PC-9 (cell line): ENCODE results near the gene HPCA. TPM values are rescaled to one million over a fixed set of nuclear protein-coding genes. Genes with fewer than 3 reads are reported as not detected.

Experiments
- BruUV-seq: library from RNA; stranded (reverse); fragments of 400-500 nt; replicated peaks from 2 replicates; lab custom pipeline; 2021; lab: Mats Ljungman, UMichigan
- CTCF ChIA-PET: fragments of 300-600 bp; sonication (Branson Sonifier 250); formaldehyde crosslinking; loops from one replicate; lab custom pipeline; 2022; ENCODE audit warnings: antibody characterized with exemption; lab: Charles Lee
- POLR2A ChIA-PET: fragments of 300-600 bp; sonication (Branson Sonifier 250); formaldehyde crosslinking; loops from one replicate; lab custom pipeline; 2022; ENCODE audit warnings: antibody characterized with exemption; ENCODE audit not compliant: unreplicated experiment; lab: Charles Lee
- DNase-seq, 2 experiments: peaks; one replicate each; pipeline versions ENCODE4 v3.0.0 to v3.0.0-alpha.2; 2015 to 2022; ENCODE audit warnings: mixed read lengths in 1 of 2
- H2AFZ ChIP-seq: fragments of 200-600 bp; sonication (generic); 2 replicates; pipeline ENCODE4 v1.8.1; 2017; ENCODE audit warnings: antibody characterized with exemption
- H3F3A ChIP-seq: fragments of 200-600 bp; sonication (generic); 2 replicates; pipeline ENCODE4 v1.8.1; 2017; ENCODE audit warnings: antibody characterized with exemption, mild to moderate bottlenecking, low read depth; ENCODE audit not compliant: insufficient read depth
- H3K27ac ChIP-seq: fragments of 200-600 bp; sonication (generic); 2 replicates; pipeline ENCODE4 v1.6.1; 2016; ENCODE audit warnings: mixed run types
- H3K27me3 ChIP-seq: fragments of 200-600 bp; sonication (generic); 2 replicates; pipeline ENCODE4 v1.6.1; 2016; ENCODE audit warnings: low read depth, mixed run types; ENCODE audit not compliant: insufficient read depth
- H3K36me3 ChIP-seq: fragments of 200-600 bp; sonication (generic); 2 replicates; pipeline ENCODE4 v1.6.1; 2016; ENCODE audit warnings: low read depth, mixed run types
- H3K4me1 ChIP-seq: fragments of 200-600 bp; sonication (generic); replicated peaks from 2 replicates; pipeline ENCODE4 v1.6.1; 2016; ENCODE audit warnings: mixed run types; ENCODE audit not compliant: insufficient read depth
- H3K4me2 ChIP-seq: fragments of 200-600 bp; sonication (generic); 2 replicates; pipeline ENCODE4 v1.6.1; 2017; ENCODE audit warnings: mixed run types
- H3K4me3 ChIP-seq: fragments of 200-600 bp; sonication (generic); 2 replicates; pipeline ENCODE4 v1.6.1; 2016; ENCODE audit warnings: mixed run types
- H3K79me2 ChIP-seq: fragments of 200-600 bp; sonication (generic); 2 replicates; pipeline ENCODE4 v1.6.1; 2017; ENCODE audit warnings: low read depth, mixed run types
- H3K9me2 ChIP-seq: fragments of 200-600 bp; sonication (generic); 2 replicates; pipeline ENCODE4 v1.8.1; 2017; ENCODE audit warnings: mild to moderate bottlenecking; ENCODE audit not compliant: insufficient read depth
- H3K9me3 ChIP-seq: fragments of 200-600 bp; sonication (generic); 2 replicates; pipeline ENCODE4 v1.8.1; 2016; ENCODE audit warnings: low read depth; ENCODE audit not compliant: insufficient read depth
- H4K20me1 ChIP-seq: fragments of 200-600 bp; sonication (generic); 2 replicates; pipeline ENCODE4 v1.8.1; 2017; ENCODE audit not compliant: insufficient read depth
- CTCF ChIP-seq: fragments of 200-600 bp; sonication (generic); conservative IDR thresholded peaks from 2 replicates; pipeline ENCODE4 v1.6.1; 2017; ENCODE audit warnings: mixed run types, antibody characterized with exemption, mild to moderate bottlenecking, moderate library complexity
- EZH2 ChIP-seq: fragments of 200-600 bp; sonication (generic); IDR thresholded peaks from 2 replicates; pipeline ENCODE4 v1.8.0; 2017; ENCODE audit warnings: antibody characterized with exemption, low read depth
- intact Hi-C: fragments of 100-400 bp; cut with micrococcal nuclease; formaldehyde crosslinking; loops from one replicate; pipeline ENCODE4 v1.10.0; 2022; ENCODE audit not compliant: unreplicated experiment
- total RNA-seq: library from RNA; stranded (reverse); gene quantifications from 2 replicates; pipeline ENCODE4 v1.2.3, GENCODE V29; 2021

Gene HPCA
- total RNA-seq, 1 experiment from 2014 or later: not detected

- BruUV-seq: no TSS peak
- Histone ChIP-seq H2AFZ (no peak overlapping the region), H3K79me2 (no peaks in the 10 kb centered on the region), H3K27ac (no peak overlapping the region), H3K27me3 (no peaks in the 10 kb centered on the region), H3K9me2 (no peaks in the 10 kb centered on the region), H4K20me1 (no peaks in the 10 kb centered on the region), H3K4me2 (no peak overlapping the region), H3K4me1 (no peaks in the 10 kb centered on the region), H3K4me3 (no peak overlapping the region), H3K9me3 (no peaks in the 10 kb centered on the region), H3F3A (peaks cover 3% of the 10 kb centered on the region; the same call in 1 of the 2 replicates), H3K36me3 (no peaks in the 10 kb centered on the region)
- intact Hi-C loops: no loop called here
- TF ChIP-seq CTCF: no peak
- no peak for TF ChIP-seq EZH2
- ChIA-PET POLR2A (no interaction called here), CTCF (no interaction called here)
- DNase-seq: no peak
These were observed 29.7 kb downstream of the HPCA start for GRCh38 chr1:32915766-32916706.

DNA sequence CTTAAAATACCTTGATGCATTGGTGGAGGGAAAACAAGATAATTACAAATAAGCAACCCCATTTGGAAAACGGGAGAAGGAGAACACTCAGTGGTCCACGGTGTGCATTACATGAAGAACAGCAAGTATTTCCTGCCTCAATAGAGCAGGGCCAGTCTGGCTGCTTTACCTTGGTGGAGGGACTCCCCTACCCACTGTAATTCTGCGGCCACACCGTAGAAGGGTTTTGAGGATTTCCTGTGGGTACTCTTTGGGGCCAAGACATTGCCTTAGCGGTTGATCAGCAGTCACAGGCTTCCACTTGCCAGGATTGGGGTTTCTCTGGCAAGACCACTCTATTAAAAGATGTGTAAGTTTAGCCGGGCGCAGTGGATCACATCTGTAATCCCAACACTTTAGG lies 31.2 kb downstream of the HPCA start:
- Histone ChIP-seq H3K4me3 (no peak overlapping the region), H4K20me1 (no peaks in the 10 kb centered on the region), H3K27ac (no peak overlapping the region), H3K9me2 (no peaks in the 10 kb centered on the region), H3F3A (peaks cover 3% of the 10 kb centered on the region; the same call in 1 of the 2 replicates), H3K27me3 (no peaks in the 10 kb centered on the region), H3K9me3 (no peaks in the 10 kb centered on the region), H3K4me2 (no peak overlapping the region), H3K36me3 (no peaks in the 10 kb centered on the region), H2AFZ (no peak overlapping the region), H3K79me2 (no peaks in the 10 kb centered on the region), H3K4me1 (no peaks in the 10 kb centered on the region)
- ChIA-PET CTCF (no interaction called here), POLR2A (no interaction called here)
- intact Hi-C loops: no loop called here
- DNase-seq: no peak
- no TSS peak for BruUV-seq
- no peak for TF ChIP-seq CTCF
- TF ChIP-seq EZH2: no peak

DNA sequence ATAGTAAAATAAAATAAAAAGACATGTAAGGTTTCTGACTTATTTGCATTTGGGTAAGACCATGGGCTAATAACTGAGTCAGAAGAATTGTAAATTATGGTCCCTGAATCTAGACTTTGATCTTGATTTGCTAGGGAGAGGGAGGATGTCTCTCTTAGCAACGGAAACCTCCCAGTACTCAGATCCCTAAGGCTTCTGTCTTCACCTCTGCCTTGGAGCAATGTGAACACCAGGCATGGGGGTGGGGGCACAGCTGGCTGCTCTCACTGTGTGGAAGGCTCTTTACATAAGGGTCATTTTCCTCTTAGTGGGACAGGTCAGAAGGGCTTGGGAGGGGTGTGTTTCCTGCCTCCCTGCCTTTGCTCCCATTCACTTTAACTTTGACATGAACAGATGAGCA lies 31.9 kb downstream of the HPCA start:
- H3K9me2 ChIP-seq: no peaks in the 10 kb centered on the region
- no peaks in the 10 kb centered on the region for H3K9me3 ChIP-seq
- CTCF ChIA-PET: no interaction called here
- BruUV-seq: no TSS peak
- H3K4me3 ChIP-seq: no peak overlapping the region
- H3K4me2 ChIP-seq: no peak overlapping the region
- H3K79me2 ChIP-seq: no peaks in the 10 kb centered on the region
- H3K27me3 ChIP-seq: no peaks in the 10 kb centered on the region
- TF ChIP-seq EZH2 (no peak), CTCF (no peak)
- DNase-seq: no peak
- H4K20me1 ChIP-seq: no peaks in the 10 kb centered on the region
- intact Hi-C loops: no loop called here
- peaks cover 3% of the 10 kb centered on the region; the same call in 1 of the 2 replicates for H3F3A ChIP-seq
- no peak overlapping the region for H2AFZ ChIP-seq
- no peaks in the 10 kb centered on the region for H3K36me3 ChIP-seq
- H3K4me1 ChIP-seq: no peaks in the 10 kb centered on the region
- POLR2A ChIA-PET: no interaction called here
- no peak overlapping the region for H3K27ac ChIP-seq
